NCI-H128 (cell line): ENCODE data around the gene CDT1.
"Not testable (repeated sequence)": the region's sequence is repeated elsewhere in the genome, so short reads cannot be mapped to it uniquely, and the experiment has no call there.

ENCODE experiments used
- DNase-seq: peaks from one replicate; lab custom pipeline; 2025; ENCODE audit not compliant: unreplicated experiment; lab: John Stamatoyannopoulos, UW

CDT1 gene

GRCh38 chr16:88815901-88816589, 12.5 kb downstream of the CDT1 start:
- DNase-seq, result peak; percentile 20

- DNase-seq, result no peak
These were observed 13.3 kb downstream of the CDT1 start for GRCh38 chr16:88816736-88817535.

- DNase-seq, result no peak
These were observed 14.4 kb downstream of the CDT1 start for GRCh38 chr16:88817785-88818574.

GRCh38 chr16:88818575-88818874, 14.9 kb downstream of the CDT1 start:
- no peak for DNase-seq

GRCh38 chr16:88819126-88819525, 15.5 kb downstream of the CDT1 start:
- DNase-seq, result no peak

GRCh38 chr16:88820385-88821025, 16.9 kb downstream of the CDT1 start:
- no peak for DNase-seq

GRCh38 chr16:88821168-88821850, 17.7 kb downstream of the CDT1 start:
- DNase-seq, result no peak

- no peak for DNase-seq
These were observed 18.9 kb downstream of the CDT1 start for GRCh38 chr16:88822281-88823040.

GRCh38 chr16:88823646-88824045, 20.1 kb downstream of the CDT1 start:
- DNase-seq, result not testable (repeated sequence)

- DNase-seq, result no peak
These were observed 20.9 kb downstream of the CDT1 start for GRCh38 chr16:88824256-88825077.

GRCh38 chr16:88825146-88825545, 21.6 kb downstream of the CDT1 start:
- no peak for DNase-seq

- no peak for DNase-seq
These were observed 22.7 kb downstream of the CDT1 start for GRCh38 chr16:88826070-88826840.

- DNase-seq, result no peak
These were observed 24.1 kb downstream of the CDT1 start for GRCh38 chr16:88827727-88828126.

GRCh38 chr16:88828711-88829110, 25.1 kb downstream of the CDT1 start:
- no peak for DNase-seq

- DNase-seq, result no peak
These were observed 26.7 kb downstream of the CDT1 start for GRCh38 chr16:88830258-88830657.

- DNase-seq, result no peak
These were observed 27.2 kb downstream of the CDT1 start for GRCh38 chr16:88830783-88831182.

GRCh38 chr16:88831838-88832237, 28.2 kb downstream of the CDT1 start:
- DNase-seq, result no peak

GRCh38 chr16:88833086-88833485, 29.5 kb downstream of the CDT1 start:
- DNase-seq, result no peak
